NCI-H187 (cell line): Measurements from ENCODE around the gene COPS6.
A peak's percentile ranks its signal among the peaks of the same experiment; 100 is the strongest.

Source experiments
- DNase-seq, 2 experiments: peaks; one replicate each; lab custom pipeline; 2025; lab: John Stamatoyannopoulos, UW

COPS6 gene

DNA sequence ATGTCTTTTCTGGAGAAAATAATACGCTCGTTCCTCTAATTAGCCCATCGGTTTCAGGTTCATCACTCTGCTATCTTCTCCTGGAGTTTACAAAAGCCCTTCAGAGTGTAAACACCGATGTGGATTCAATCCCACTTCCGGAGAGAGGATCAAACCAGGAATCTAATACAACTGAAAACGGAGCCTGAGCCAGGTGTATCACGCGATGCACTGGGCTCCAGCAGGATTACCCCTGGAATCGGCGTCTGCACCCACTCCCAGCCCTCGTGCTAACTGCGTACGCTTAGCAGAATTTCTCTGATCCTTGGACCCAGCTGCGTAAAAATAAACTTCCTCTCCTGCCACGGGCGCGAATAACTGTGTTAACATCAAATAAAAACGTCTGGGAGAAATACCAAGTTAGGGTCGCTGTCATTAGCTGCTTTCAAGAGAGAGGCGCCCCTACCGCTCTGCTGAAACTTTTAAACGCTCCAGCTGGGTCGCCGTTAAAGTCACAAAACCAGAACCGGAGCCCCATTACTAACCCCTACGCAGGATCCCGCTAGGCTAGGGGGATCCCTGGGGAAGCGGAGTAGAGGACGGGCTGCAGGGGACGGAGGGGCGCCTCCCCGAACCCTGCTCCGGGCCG is 7.7 kb upstream of the COPS6 start:
- DNase-seq: no peak

DNA sequence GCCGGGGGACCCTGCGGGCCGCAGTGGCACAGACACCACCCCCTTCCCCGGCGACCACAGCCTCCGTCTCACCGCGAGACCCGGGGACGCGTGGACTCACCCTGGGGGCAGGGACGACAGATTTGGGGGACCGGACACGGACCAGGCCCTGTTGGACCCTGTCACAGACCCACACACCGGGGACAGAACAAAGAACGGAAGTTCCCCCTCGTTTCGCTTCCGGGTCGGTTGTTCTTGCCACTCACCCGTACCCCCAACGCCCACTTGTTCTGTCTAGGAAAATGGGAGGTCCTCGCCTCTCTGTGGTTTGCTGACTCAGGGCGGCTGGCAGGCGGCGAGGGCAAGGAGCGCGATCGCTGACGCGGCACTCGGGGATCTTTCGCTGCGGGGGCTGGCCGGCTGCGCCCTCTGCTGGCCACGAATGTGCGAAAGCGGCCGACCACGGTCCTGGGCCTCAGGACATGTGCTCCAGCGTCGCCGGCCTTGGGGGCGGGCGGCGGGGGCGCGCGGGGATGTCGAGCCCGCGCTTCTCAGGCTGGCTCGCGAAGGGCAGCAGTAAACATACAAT is 7.2 kb upstream of the COPS6 start, which contains the start of gene ZNF3:
ZNF3 (minus strand) TSS at position 189 of the 568 bp plus-strand sequence. CDS start 4,366 bp downstream, outside the sequence.
- DNase-seq: peak; percentile 98

DNA sequence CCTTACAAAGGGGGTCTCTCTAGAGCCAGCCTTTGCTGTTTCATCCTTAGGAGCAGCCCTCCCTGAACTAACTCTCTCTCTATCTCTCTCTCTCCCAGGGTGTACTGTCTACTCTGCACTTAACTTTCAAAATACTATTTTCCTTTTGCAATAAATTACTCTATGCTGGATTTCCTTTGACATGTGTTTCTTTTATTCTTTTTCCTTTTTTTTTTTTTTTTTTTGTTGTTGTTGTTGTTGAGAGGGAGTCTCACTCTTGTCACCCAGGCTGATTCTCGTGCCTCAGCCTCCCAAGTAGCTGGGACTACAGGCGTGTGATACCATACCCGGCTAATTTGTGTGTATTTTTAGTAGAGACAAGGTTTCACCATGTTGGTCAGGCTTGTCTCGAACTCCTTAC is 5.8 kb upstream of the COPS6 start:
- DNase-seq: no peak

DNA sequence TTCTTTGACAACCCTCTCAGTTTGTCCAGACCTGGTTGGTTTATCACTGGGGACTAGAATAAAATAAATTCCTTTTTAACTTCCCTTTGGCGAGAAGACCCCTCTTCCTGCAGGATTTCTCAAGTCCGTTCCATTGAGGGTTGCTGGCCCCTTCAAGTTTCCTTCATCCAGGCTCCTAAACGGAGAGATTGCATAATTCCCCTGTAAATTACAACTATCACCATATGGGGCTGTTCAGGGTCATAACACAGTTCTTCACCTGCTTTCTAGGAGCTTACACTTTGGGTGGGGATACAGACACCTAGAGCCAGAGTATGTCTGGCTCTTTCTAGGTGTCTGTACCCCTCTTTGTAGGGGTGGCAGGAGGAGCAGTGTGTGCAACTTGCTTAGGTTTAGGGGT is 3.3 kb upstream of the COPS6 start:
- no peak for DNase-seq

DNA sequence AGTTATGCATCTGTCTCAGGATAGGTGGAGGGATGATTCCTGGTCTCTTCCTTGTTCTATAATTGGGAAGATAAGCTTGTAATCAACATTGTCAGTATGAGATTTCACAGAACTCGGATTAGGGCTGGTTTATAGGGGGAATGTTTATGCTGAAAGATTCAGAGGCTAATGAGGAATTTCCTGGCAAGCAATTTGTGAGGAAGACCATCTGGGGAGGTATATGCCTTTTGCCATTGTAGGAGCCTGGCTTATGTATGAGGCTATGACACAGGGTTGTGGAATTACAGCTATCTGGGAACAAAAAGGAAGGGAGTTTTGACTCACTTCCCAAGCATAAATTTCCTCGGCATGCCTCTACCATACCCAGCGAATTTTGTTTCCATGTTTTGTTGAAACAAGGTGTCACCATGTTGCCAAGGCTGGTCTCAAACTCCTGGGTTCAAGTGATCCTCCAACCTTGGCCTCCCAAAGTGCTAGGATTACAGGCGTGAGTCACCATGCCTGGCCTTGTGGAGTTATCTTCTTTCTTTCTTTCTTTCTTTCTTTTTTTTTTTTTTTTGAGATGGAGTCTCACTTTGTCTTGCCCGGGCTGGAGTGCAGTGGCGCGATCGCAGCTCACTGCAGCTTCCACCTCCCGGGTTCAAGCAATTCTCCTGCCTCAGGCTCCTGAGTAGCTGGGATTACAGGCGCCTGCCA is 1.6 kb upstream of the COPS6 start:
- no peak for DNase-seq

DNA sequence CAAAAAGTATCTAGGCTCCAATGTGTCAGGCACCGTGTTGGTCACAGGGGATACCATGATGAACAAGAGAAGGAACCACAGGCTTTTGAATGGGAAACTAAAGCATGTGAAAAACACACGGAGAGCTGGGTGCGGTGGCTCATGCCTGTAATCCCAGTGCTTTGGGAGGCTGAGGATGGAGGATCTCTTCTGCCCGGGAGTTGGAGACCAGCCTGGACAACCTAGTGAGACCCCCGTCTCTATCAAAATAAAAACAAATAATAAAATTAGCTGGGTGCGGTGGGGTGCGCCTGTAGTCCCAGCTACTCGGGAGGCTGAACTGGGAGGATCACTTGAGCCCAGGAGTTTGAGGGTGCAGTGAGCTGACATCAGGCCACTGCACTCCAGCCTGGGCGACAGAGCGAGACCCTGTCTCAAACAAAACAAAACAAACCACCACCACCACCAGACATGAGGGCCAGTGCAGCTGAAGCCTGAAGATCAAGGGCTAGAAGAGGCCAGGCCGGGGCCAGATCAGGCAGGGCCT is 611 bp upstream of the COPS6 start:
- DNase-seq: no peak

DNA sequence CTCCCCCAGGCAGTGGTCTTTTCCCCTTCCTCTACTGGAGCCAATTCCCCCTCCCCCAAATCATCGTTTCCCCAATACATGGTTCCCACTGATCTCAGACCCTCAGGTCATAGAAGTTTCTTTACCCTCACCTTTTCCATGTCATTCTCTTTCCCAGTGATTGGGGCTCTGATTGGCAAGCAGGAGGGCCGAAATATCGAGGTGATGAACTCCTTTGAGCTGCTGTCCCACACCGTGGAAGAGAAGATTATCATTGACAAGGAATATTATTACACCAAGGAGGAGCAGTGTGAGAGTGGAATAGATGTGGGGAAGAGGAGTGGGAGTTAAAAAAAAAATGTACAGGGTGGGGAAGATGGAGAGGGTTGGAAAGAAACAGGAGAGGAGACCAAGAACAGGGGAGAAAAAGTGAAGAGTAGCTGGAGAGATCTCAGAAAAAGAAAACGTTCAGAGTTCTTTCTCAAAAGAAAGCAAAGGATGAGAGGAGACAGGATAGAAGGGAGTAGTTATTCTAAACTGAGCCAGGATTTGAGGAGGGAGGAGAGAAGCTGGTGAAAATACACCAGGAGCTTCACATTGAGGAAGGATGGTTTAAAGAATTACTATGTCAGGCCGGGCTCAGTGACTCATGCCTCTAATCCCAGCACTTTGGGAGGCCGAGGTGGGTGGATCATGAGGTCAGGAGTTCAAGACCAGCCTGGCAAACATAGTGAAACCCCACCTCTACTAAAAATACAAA is 858 bp downstream of the COPS6 start:
- DNase-seq: no peak

DNA sequence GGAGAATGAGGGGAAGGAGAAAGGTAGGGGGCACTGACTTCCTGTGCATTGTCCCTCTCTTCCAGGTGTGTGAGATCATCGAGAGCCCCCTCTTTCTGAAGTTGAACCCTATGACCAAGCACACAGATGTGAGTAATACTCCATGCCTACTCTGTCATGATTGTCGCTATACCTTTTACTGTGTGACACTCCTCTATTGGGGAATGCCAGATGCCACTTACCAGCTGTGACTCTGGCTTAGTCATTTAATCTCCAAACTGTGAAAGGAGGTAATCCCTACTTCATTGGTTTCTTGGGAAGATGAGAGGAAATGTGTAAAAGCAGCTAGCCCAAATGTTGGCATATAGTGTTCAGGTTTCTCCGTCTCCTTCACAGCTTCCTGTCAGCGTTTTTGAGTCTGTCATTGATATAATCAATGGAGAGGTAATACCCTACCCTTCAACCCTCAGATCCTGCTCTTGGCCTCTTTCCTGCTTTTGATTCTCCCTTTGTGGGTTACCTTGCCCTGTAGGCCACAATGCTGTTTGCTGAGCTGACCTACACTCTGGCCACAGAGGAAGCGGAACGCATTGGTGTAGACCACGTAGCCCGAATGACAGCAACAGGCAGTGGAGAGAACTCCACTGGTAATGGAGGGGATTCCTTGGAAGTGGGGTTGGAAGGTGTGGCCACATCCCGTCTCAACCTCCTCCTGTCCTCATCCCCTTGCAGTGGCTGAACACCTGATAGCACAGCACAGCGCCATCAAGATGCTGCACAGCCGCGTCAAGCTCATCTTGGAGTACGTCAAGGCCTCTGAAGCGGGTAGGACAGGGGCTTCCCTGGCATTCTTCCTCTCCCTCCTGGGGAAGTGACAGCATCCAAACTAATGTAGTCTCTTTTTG is 2.0 kb downstream of the COPS6 start:
- DNase-seq: no peak

DNA sequence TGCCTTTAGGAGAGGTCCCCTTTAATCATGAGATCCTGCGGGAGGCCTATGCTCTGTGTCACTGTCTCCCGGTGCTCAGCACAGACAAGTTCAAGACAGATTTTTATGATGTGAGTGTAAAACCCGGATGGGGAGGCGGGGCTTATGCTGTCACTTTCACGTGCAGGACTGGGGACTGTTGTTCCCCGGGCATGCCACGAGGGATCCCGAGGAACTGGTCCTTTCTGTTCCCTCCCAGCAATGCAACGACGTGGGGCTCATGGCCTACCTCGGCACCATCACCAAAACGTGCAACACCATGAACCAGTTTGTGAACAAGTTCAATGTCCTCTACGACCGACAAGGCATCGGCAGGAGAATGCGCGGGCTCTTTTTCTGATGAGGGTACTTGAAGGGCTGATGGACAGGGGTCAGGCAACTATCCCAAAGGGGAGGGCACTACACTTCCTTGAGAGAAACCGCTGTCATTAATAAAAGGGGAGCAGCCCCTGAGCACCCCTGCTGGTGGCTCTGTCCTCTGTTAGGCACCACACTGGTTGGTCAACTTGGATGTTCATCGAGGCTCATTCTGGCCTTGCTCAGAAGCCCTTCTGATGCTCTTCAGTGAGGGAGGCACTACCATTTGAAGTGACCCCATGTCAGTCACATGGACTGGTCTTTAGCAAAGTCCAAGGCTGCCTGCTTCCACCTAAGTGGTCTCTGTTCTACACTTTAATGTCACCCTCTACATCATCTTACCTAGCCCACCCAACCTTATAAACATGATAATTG is 2.8 kb downstream of the COPS6 start:
- no peak for DNase-seq

DNA sequence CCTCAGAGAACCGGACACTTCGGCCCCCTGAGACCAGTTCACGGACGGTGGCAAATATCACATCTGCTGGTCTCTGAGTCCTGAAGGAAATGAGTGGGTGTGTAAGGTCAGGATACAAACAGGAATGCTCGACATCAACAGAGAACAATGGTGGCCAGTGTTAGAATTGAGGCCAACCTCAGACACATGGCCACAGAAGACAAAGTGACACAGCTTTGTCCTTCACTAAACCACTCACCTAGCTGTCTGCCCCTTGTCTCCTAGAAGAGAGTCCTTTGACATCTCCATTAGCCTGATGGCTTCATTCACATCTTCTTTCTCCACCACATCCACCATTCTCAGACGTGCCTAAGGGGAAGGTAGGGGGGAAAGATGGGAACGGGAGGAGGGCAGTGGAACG is 4.3 kb downstream of the COPS6 start:
- no peak for DNase-seq

DNA sequence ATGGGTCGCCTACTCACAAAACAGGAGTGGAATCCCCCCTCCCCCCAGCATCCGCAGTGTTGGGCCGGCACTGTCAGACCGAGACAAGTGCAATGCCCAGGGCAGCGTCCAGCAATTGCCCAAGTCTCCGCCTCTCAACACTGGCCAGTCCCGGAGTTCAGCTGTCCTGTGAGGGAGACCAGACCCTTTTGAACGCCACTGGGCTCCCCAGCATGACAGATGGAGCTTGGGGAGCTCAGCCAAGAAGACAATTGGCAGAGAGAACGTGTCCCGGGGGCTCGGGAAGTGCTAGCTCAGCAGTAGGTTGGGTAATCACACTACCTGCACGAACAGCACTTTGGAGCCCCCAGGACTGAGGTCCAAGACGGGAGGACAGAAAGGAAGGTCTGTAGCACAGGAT is 4.7 kb downstream of the COPS6 start:
- DNase-seq: no peak

DNA sequence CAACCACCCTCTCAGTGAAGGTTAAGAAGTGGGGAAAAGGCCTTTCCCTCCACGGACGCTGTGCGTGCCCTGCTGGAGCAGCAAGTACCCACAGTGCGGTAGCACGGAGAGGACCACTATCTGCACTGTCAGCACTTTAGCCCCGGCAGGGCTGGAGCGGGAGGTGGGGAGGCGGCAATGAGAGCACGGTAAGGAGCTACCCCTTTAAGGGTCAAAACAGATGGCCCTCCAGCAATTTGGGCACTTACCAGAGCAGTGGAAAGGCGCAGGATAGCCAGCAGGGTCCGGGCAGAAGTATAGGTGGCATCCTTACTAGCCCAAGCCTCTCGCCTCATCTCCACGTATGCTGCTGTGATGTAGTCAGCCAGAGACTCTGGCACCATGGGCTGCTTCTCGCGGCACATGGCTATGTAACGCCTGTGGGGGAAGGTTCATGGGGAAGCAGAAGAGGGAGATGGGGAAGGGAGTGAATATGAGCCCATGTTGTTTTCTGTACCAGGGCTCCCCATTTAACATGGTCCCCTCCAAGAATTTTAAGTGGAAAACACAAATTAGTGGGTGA is 5.2 kb downstream of the COPS6 start:
- no peak for DNase-seq

DNA sequence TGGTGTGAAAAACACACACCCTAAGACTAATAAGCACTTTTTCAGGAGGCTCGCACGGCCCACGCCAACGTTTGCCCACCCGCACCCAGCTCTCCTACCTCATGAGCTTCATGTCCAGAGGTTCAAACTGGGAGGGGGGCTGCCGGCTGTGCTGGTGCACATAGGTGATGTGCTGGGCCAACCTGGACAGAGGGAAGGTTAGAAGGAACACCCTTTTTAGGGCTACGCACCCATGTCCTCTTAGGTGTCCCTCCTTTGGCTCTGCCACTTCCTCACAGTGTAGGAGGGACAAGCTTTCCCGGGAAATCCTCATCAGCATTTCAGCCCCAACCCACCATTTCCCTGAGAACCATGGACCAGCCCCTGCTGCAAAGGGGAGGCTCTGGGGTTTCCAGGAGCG is 6.5 kb downstream of the COPS6 start:
- DNase-seq: no peak

DNA sequence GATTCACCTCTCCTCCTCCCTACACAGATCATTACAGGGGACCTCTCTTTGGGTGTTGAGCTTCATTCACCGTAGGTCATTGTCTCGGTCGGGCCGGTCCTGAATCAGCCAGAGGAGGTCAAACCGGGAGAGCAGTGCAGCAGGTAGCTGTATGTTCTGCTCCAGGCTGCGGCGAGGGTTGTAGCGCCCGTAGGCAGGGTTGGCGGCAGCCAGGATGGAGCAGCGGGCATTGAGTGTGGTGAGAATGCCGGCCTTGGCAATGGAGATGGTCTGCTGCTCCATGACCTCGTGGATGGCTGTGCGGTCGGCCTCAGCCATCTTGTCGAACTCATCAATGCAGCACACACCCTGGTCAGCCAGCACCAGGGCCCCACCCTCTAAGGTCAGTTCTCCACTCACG is 6.9 kb downstream of the COPS6 start:
- DNase-seq: no peak

DNA sequence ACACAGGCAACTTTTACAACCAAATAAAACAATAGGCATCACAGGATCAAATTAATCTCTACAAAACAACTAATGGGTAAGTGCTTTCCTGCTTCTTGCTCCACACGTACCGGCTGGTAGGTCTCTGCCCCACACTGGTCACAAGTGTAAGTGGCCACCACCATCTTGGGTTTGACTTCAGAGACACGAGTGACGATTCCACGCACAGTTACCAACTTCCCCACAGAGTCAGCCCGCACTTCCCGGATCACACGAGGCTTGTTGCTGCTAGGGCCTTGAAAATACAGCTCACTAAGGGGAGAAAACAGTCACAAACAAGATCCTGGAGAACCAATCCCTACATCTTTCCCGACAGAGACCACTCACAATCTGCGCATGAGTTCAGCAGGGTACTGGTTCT is 10.1 kb downstream of the COPS6 start:
- no peak for DNase-seq

DNA sequence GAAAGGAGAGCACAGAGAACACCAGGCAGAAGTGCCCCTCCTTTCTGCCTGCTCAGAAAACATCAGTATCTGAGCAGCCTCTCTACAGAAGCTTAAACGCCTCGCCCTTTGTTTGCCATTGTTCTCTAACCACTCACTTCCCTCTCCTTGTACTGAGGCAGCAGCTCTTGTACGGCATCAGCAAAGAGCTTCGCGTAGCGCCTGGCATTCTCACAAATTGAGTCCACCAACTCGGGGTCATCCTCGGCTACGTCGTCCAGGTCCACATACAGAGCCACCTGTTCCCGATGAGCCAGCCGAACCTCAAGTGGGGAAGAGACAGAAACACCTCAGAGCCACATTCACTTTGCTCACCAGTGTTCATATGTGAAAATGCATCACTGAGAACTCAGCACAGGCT is 10.7 kb downstream of the COPS6 start:
- no peak for DNase-seq

DNA sequence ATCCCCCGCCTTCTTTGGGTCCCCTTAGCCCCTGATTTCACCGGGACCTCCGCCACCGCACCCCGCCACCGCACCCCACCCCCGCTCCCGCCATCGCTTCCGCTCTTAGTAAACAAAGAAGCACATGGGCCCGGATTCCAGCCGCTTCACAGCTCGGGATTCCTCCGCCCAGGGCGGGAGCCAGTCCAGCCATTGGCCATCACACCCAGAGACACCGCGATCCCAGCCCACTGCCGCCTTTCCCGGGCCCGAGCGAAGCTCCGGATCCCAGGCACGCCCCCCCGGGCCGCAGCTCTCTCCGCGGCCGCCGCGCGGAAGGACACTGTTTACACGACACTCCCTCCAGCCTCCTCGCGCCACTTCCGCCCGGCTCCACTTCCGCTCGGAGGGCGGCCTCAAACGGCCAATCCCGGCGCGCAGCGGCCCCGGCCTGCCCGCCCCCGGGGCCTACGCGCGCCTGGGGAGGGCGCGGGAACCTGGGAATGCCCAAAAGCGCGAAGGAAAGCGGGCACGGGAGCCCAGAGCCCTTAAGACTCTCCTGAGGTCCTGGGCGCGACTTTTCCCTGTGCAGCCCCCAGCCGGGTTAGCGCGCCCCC is 11.7 kb downstream of the COPS6 start:
- DNase-seq: peak; percentile 81 to 88

DNA sequence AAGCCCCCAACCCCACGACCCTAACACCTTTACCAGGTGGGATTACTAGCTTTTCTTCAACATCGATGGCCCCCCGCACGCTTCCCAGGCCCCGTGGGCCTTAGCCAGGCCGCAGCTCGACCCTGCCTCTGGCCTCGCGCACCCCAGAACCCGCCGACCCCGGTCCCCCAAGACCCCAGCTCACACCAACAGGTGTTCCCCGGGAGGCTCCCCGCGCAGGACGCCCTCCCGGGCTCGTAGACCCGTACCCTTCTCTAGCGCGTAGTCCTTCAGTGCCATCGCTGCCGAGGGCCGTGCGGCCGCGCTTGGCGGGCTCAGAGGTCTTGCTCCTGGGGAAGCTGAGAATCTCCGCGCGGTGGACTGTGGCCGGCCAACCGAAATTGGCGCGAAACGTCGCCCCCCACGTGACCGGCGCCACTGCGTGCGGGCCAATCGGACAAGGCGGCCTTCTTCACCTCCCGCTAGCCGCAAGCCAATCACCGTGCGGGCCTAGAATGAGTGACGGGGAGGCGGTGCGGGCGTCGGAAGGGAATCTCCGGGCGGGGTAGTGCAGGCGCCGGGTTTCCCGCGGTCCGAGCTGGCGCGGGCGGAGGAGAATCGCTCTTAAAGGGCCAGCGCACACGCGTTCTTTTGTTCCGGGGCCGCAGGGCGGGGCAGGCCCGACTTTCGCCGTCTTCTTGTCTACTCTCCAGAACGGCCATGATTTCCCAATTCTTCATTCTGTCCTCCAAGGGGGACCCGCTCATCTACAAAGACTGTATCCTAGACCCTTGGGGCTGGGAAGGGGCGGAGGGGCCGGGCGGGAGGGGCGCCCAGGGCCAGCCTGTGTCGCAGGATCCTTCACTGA is 12.5 kb downstream of the COPS6 start, which contains the start of the genes AP4M1 and MCM7:
AP4M1 (plus strand) TSS at position 628 of the 847 bp plus-strand sequence; CDS start at position 700, 72 bp downstream.
MCM7 (minus strand) TSS at position 382 of the 847 bp plus-strand sequence; CDS start at position 279, 103 bp downstream.
- peak; percentile 94 to 99 for DNase-seq
